OCI-LY7 (cell line): ENCODE results near the gene SIPA1L3.

Experiments used
- CTCF ChIP-seq: fragments of 200-600 bp; sonication (generic); conservative IDR thresholded peaks from 2 replicates; pipeline ENCODE4 v1.5.1; 2014; ENCODE audit warnings: mild to moderate bottlenecking, antibody characterized with exemption, low read length, moderate library complexity, mixed read lengths
- EZH2phosphoT487 ChIP-seq: fragments of 200-600 bp; sonication (generic); IDR thresholded peaks from 2 replicates; pipeline ENCODE4 v1.6.1; 2018; ENCODE audit warnings: low read depth, borderline replicate concordance, mild to moderate bottlenecking, mixed run types, antibody characterized with exemption, low read length, moderate library complexity, mixed read lengths

GRCh38 chr19:37938353-37938752, 31.3 kb downstream of the SIPA1L3 start:
- TF ChIP-seq CTCF = no peak
- TF ChIP-seq EZH2phosphoT487 = no peak
